ENCODE measurements around the gene PMPCB.
"Not testable (repeated sequence)": the region's sequence is repeated elsewhere in the genome, so short reads cannot be mapped to it uniquely, and the experiment has no call there.

Gene PMPCB, protein sequence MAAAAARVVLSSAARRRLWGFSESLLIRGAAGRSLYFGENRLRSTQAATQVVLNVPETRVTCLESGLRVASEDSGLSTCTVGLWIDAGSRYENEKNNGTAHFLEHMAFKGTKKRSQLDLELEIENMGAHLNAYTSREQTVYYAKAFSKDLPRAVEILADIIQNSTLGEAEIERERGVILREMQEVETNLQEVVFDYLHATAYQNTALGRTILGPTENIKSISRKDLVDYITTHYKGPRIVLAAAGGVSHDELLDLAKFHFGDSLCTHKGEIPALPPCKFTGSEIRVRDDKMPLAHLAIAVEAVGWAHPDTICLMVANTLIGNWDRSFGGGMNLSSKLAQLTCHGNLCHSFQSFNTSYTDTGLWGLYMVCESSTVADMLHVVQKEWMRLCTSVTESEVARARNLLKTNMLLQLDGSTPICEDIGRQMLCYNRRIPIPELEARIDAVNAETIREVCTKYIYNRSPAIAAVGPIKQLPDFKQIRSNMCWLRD

DNA sequence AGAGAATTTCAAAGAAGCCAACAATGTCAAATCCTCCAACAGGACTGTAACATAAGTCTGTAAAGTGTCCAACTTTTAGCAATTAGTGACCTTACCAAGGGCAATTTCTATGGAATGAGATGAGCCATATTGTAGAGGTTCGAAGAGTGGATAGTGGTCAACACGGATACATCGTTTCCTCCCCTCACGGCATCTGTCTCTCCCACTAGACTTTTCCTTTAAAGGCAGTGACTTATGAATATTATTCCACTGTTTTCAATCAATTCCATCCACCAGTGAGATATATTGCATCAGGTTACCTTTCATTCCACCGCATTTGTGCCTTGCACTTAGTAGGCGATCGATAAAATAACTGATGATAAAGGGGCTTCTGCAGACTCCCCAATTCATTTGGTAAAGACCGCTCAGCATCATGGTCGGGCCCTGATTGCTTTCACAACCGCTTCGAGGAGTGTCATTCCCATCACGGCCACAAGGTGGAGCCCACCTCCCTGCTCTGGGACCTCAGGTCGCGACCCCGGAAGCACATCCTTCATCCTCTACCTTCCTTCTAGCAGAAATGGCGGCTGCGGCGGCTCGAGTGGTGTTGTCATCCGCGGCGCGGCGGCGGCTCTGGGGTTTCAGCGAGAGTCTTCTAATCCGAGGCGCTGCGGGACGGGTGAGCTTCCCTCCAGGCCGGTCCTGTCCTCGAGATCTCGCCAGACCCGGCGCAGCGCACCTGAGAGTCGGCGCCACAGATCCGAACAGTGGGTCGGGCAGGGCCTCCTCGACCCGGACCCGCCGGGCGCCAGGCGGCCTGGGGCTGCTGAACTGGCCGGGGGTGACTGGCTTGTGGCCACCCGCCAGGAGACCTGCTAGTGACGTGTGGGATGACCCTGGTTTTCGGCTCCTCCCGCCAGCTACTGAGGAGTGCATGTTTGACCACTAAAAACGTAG, at the start of gene PMPCB:
Gene PMPCB, plus strand, starts transcription at position 535 of the 936 bp plus-strand sequence. Its CDS starts 25 bp downstream, at position 560.
- peak; percentile 95 to 98 for DNase-seq (ENCODE audit: low read depth in 2 of 2)

DNA sequence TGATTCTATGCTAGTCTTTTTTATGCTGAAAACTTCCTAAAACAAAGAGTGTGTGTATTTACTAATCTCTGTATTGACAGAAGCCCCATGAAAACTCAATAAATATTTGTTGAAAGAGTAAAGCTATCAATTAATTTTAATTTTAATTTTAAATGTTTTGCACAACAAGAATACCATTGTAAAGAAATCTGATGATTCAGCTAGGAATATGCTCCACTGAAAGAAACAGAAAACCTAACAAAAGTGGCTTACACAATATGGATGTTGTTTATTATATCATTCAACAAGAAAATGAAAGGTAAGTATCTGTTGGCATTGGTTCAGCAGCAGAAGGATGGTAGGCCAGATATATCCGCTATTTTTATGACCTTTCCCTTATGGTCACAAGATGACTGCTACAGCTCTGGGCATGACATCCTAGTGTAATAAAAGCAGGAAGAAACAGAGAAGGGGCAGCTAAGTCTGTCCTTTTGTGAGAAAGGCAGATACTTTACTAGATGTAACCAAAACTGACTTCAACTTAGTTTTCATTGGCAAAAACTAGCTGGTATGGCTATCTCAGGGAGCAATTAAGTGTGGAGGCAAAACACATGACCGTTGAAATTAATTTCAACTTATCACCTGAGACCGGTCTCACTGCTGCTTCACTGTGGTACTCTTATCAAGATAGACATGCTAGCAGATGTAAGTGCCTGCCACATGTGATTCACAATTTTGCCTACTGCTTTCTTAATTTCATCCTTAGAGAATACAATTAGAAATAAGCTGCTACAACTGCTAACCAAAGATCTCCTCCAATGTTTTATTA, 43.3 kb upstream of the PMPCB start:
- not testable (repeated sequence) for DNase-seq (ENCODE audit: low read depth in 2 of 2)

DNA sequence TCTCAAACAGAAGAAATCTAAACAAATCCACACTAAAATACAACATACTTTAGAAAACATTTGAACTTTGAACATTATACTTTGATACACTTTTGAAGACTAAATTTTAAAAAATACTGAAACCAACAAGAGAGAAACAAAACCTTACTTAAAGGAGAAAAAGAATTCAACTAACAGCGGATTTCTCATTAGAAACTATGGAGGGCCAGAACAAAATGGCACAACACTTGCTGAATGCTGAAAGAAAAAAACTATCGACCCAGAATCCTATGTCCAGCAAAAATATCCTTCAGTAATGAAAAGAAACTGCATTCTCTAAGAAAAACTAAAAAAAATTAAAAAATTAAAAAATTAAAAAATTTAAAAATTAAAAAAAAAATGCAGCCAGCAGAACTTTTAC, 33.2 kb upstream of the PMPCB start:
- DNase-seq (ENCODE audit: low read depth in 2 of 2) = not testable (repeated sequence)

DNA sequence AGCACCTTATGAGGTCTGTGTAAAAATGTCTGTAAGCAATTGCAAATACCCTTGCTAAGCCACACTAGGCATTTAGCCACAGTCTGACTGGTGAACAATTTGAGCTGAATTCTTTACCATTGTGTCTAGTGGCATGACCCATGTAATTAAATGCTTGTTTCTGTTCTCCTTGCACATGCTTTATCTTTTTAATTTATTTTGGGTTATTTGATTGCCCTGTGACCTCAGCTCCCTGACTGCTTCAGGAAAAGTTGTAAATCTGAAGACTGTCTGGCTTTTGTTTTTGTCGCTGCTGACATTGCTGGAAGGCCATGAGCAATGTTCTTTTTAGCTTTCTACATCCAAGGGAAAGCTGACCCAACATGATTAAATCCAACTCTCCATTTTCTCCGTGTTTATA, 31.0 kb upstream of the PMPCB start:
- not testable (repeated sequence) for DNase-seq (ENCODE audit: low read depth in 2 of 2)

DNA sequence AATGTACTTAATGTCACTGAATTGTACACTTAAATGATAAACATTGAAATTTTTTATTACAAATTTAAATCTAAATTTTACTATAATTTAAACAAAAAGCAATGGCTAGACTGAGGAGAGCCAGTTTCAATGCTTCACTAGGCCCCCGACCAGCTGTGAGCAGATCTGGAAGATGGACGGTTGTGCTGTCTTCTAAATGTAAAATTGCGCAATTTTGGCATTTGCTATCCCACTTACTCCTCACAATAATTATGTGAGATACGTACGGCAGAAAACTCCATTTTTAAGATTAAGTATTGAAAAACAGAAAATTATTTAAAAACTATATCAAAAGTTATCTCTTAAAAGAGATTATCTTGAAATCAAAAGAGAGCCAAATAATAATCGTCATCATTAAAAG, 23.9 kb upstream of the PMPCB start:
- not testable (repeated sequence) for DNase-seq (ENCODE audit: low read depth in 2 of 2)

DNA sequence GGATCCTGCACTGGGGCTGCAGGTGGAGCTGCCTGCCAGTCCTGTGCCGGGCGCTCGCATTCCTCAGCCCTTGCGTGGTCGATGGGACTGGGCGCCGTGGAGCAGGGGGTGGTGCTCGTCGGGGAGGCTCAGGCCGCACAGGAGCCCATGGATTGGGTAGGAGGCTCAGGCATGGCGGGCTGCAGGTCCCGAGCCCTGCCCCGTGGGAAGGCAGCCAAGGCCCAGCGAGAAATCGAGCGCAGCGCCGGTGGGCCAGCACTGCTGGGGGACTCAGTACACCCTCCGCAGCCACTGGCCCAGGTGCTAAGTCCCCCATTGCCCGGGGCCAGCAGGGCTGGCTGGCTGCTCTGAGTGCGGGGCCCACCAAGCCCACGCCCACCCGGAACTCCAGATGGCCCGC, 22.4 kb upstream of the PMPCB start:
- DNase-seq (ENCODE audit: low read depth in 2 of 2) = not testable (repeated sequence)

DNA sequence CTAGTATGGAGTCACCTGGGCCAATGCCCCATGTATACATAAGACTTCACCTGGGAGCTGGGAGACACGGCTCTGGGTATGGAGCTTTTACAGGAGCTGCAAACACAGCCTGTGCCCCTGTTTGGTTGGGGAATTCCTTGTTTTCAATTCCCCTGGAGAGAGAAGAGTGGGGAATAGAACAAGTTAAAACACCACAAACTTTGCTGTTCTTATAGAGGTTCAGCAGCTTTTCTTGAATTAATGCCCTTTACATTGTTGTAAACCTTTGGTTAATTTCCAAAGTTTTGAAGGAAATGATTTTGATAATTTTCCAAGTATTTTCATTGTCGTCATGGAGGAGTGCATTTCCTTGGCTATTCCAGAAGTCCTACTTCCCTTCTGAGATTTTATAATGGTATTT, 19.0 kb upstream of the PMPCB start:
- DNase-seq (ENCODE audit: low read depth in 2 of 2) = not testable (repeated sequence)

DNA sequence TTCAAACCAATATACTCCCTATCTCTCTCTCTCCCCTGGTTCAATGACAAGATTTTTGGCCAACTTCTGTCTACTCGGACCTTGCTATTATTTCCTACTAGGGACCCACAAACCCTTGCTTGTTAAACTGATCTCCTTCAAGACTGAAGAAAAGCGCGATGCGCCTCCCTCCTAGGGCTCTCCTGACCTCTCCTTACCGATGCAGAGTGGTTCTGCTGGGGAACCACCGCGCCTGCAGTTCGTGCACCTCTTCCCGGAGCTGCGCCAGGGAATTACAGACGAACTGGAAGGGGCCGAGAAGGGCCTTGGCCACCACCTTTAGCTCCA, 17.6 kb upstream of the PMPCB start:
- not testable (repeated sequence) for DNase-seq (ENCODE audit: low read depth in 2 of 2)

DNA sequence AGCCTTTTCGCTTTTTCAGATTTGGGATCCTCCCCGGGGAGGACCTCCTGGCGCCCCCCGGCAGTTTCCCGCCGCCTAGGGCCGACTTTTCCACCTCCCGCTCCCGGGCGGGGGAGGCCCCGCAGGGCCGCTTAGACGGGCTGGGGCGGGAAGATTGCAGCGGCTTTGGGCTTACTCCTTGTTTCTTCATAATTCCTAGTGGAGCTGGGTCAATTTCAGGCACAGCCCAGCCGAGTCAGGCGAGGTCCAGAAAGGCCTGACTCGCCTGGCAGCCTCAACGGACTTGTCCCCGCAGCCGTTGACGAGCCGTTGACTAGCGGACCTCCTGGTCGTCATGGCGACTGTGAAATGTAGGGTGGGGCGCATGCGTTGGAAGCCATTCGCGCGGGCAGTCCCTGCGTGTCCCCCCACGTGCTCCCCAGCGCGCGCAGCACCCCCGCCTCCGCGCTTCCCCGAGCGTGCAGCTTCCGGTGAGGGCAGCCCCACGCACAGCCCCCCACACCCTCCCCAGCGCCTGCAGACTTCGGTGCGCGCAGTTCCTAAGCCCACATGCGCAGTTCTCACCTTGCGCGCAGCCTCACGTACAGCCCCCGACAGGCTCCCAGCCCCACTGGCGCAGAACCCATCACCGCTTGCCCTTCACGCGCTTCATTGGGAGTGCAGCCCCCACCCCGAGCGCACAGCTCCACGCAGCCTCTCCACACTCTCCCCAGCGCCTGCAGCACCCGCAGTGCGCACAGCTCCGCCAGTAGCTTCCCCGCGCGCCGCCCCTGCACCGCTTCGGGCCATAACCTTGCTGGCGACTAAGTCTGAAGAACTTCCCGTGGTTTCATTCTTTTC, 17.1 kb upstream of the PMPCB start:
- peak; percentile 75 to 82 for DNase-seq (ENCODE audit: low read depth in 2 of 2)

DNA sequence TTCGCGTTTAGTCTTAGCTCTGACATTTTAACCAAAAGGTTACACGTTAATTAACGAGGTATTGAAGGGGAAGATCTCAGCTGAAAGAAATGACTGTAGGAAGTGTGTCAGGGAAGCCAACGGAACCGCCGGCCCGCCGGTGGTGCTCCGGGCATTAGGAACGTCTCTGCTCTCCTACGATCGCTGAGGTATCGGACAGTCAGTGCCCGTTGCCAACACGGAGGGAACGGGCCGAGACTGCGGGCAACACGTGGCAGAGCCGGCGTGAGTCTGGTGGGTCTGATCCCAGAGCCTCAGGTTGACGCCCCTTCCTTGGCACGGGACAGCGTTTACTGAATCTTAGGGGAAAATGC, 16.5 kb upstream of the PMPCB start:
- DNase-seq (ENCODE audit: low read depth in 2 of 2) = not testable (repeated sequence)

DNA sequence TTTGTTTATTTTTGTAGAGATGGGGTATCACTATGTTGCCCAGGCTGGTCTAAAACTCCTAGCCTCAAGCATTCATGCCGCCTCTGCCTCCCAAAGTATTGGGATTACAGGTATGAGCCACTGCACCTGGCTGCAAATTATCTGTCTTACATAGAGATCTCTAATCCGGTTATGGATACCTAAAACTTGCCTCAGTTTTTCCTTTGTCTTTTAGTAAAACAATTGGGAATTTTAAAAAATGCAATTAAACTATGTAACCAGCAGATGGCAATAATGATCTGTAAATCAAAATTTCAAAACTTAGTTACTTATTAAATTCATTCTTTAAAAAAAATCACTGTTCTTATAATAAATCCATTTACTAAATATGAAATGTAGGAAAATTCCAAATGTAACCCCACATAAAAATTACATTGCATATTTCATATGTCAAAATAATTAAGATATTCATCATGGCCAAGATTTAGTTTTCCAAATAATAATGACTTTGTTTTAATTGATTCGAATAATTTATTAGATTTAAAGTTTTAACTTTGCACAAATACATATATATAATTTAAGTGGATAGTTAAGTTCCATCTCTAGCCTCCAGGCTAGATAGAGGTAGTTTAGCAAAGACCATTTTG, 14.3 kb upstream of the PMPCB start:
- not testable (repeated sequence) for DNase-seq (ENCODE audit: low read depth in 2 of 2)

DNA sequence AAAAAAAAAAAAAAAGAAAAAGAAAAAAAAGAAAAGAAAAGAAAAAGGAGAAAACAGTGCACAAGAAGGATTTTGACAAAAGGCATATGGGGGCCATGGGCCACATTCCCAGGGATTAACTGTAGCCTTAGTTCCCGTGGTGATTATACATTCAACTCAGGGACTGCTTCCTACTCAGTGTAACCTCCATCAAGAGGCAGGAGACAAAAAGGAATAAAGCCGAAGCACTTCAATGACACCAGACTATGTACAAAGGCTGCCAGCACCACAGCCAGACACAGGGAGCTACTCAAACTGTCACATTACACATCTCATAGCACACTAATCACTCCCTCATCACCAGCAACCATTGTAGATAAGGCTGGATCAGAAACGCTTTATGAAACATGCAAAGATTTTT, 5.1 kb upstream of the PMPCB start:
- DNase-seq (ENCODE audit: low read depth in 2 of 2) = no peak

DNA sequence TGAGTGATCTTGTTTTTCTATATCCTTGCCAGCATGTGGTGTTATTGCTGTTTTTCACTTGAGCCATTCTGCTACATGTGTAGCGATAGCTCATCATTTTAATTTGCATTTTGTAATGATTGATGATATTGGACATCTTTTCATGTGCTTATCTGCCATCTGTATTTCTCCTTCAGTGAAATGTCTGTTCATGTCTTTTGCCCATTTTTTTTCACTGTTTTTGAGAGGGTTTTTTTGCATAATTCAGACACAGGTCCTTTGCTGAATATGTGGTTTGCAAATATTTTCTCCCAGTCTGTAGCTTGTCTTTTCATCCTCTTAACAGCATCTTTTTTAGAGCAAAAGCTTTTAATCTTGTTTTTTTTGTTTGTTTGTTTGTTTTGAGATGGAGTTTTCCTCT, 3.7 kb upstream of the PMPCB start:
- no peak for DNase-seq (ENCODE audit: low read depth in 2 of 2)

DNA sequence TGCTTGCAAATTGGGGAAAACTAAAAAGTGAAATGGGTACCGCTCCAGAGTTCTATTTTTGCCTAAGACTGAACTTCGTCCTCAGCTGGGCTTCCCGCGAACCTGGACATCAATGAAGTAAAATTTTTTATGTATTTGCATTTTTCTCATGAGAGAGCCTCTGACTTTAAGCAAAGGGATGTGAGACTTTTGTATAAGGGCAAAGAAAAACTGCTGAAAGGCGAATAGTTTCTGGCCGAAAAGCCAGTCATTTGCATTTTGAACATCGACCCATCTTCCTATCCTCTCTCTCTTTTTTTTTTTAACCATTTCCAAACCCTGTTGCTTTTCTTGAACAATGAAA, 573 bp downstream of the PMPCB start:
- DNase-seq (ENCODE audit: low read depth in 2 of 2) = no peak

DNA sequence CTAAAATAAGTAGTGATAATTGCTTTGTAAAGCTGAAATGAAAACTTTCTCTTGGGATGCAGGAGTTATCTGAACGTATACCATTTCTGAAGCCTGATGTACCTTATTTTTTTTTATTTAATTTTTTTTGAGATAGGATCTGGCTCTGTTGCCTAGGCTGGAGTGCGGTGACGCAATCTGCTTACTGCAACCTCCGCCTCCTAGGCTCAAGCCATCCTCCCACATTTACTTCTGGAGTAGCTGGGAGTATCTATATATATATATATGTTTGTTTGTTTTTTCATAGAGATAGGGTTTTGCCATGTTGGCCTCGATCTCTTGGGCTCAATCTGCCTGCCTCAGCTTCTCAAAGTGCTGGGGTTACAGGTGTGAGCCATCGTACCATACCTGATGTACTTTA, 2.4 kb downstream of the PMPCB start:
- DNase-seq (ENCODE audit: low read depth in 2 of 2) = no peak

DNA sequence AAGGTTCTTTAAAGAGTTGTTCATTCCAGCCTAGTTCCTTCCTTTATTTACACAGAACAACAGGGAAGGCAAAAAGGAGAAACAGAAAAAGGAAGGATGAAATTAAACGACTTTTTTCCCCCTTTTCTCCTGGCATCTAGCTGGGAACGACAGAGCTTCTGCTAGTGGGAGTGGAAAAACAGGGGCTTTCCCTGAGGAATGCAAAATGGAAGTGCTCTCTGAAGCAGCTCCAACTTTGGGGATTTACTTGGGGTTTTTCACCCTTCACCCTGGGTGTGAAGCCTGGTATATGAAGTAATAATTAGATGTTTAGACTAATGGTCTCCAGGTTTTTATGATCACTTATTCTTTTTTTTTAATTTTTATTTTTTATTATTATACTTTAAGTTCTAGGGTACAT, 4.2 kb downstream of the PMPCB start:
- DNase-seq (ENCODE audit: low read depth in 2 of 2) = no peak

DNA sequence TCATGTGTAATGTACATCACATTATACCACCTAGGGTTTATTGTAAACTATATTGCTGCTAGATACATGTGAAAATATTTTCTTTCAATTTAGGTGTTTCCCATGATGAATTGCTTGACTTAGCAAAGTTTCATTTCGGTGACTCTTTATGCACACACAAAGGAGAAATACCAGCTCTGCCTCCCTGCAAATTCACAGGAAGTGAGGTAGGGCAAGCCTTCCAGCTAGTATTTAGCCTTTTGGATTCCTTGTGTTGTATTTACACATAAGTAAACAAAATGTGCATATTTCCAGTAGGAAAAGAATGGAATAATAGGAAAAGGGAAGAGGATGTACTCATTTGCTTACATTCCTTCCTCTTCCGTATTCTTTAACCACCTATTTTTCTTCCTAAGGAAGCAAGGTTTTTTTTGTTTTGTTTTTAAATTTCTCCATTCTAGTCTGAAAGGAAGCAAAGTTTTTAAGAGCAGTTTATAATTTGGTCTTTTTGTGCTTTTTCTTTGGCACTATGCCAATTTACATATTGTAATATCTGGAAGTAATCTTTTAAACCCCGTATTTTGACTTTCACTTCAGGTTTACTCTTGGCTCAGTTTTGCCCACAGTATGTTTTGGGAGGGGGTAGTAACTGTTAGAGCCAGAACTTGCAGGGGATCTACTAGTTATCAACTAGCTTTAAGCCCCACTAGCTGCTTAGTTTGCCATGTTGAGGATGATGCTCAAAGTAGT, 10.4 kb downstream of the PMPCB start:
- no peak for DNase-seq (ENCODE audit: low read depth in 2 of 2)

DNA sequence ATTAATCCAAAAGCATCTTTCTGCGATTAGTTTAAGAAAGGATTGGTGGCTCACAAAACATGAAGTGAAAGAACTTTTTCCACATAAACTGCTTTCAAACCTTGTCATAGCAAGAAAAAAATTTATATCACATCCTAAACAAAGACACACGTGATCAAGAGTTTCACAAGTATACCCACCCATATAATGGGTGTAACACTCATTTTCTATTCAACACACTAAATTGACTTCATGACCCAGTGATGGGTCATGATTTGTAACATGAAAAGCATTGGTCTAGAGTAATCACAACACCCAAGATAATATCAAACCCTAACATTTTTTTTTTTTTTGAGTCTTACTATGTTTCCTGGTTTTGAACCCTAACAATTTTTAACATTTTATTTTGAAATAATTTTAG, 17.6 kb downstream of the PMPCB start:
- no peak for DNase-seq (ENCODE audit: low read depth in 2 of 2)

DNA sequence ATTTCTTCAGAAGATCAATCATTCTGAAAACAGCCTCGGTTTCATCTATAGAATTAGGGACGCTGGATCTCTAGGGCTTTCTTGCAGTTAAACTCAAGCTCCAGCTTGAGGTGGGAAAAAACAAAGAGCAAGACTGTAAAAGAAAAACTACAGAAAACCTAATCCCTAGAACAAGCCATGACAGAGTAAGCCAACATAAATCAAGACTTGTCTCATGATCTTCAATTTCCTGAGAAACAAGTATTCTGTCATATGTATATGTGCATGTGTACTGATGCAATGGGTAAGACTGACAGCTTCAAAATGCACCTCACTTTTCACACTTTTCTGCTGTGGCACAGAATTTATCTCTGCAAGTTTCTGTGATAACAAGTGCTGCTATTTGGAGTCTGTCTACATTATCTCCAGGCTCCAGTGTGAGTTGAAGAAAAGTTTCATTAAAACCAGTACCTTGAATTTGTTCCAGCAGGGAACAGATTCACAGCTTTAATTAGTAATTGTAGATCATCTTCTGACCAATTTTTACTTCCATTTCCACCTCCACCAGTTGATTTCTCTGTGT, 19.2 kb downstream of the PMPCB start:
- no peak for DNase-seq (ENCODE audit: low read depth in 2 of 2)

DNA sequence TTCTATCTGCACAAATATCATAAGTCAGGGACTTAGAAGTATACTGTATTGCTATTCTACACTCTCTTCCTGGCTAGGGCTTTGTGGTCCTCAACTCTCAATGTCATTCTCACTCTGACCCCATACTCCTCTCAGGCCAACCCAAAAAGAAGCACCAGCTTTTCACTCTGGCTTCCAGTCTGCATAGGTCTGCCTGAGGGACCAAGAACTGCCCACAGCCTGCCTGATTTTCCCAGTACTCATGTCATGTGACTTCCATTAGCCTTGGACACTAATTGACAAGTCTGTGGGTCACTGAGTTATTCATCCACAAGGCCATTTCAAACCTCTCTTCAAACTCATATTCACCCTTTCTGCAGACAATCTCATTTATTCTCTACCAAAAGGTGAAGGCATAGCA, 19.8 kb downstream of the PMPCB start:
- DNase-seq (ENCODE audit: low read depth in 2 of 2) = no peak

Data from activated CD4-positive, alpha-beta T cell treated with anti-CD3 and anti-CD28 coated beads for 24 hours (primary cell).